Neural crest cell (in vitro differentiated cells): ENCODE results near the gene CCDC9B. TPM values are rescaled to one million over a fixed set of nuclear protein-coding genes. Genes with fewer than 3 reads are reported as not detected.

ENCODE experiments used
- DNase-seq: peaks from one replicate; pipeline ENCODE4 v3.0.0; 2021; ENCODE audit warnings: low read depth, mixed read lengths, low spot score
- H3K27ac Mint-ChIP-seq: one replicate; pipeline ENCODE4 v1.8.0; 2021; ENCODE audit warnings: mild to moderate bottlenecking, mixed read lengths; ENCODE audit not compliant: unreplicated experiment
- H3K27me3 Mint-ChIP-seq: 2 replicates; pipeline ENCODE4 v1.8.0; 2021; ENCODE audit warnings: low read depth, mild to moderate bottlenecking, mixed read lengths
- H3K36me3 Mint-ChIP-seq: 2 replicates; pipeline ENCODE4 v1.8.0; 2021; ENCODE audit warnings: low read depth, mild to moderate bottlenecking, mixed read lengths
- H3K4me1 Mint-ChIP-seq: 2 replicates; pipeline ENCODE4 v1.8.0; 2021; ENCODE audit warnings: mixed read lengths
- H3K4me3 Mint-ChIP-seq: one replicate; pipeline ENCODE4 v1.8.0; 2021; ENCODE audit warnings: mild to moderate bottlenecking, mixed read lengths
- H3K9me3 Mint-ChIP-seq: 2 replicates; pipeline ENCODE4 v1.8.0; 2021; ENCODE audit warnings: mixed read lengths
- CTCF ChIP-seq: fragments of 200-600 bp; sonication (generic); conservative IDR thresholded peaks from 2 replicates; pipeline ENCODE4 v1.5.0; 2021; ENCODE audit warnings: antibody characterized with exemption, mild to moderate bottlenecking
- total RNA-seq: library from RNA; stranded (reverse); gene quantifications from 2 replicates; pipeline ENCODE4 v1.2.1, GENCODE V29; 2021

Gene CCDC9B
- total RNA-seq, 1 donor from 2014 or later = 0.33 TPM

- no peak overlapping the region for H3K4me3 Mint-ChIP-seq
- H3K36me3 Mint-ChIP-seq = no peaks in the 10 kb centered on the region
- H3K9me3 Mint-ChIP-seq = no peaks in the 10 kb centered on the region
- peaks cover 20% of the 10 kb centered on the region for H3K27me3 Mint-ChIP-seq
- no peak overlapping the region for H3K27ac Mint-ChIP-seq
- TF ChIP-seq CTCF = no peak
- no peak for DNase-seq
- peaks cover 9% of the 10 kb centered on the region for H3K4me1 Mint-ChIP-seq
Measured at GRCh38 chr15:40306908-40307307, 33.8 kb downstream of the CCDC9B start.

GRCh38 chr15:40306371-40306770, 34.4 kb downstream of the CCDC9B start:
- no peak overlapping the region for H3K4me3 Mint-ChIP-seq
- no peaks in the 10 kb centered on the region for H3K36me3 Mint-ChIP-seq
- no peaks in the 10 kb centered on the region for H3K9me3 Mint-ChIP-seq
- peaks cover 14% of the 10 kb centered on the region for H3K27me3 Mint-ChIP-seq
- H3K4me1 Mint-ChIP-seq = peaks cover 9% of the 10 kb centered on the region
- DNase-seq = no peak
- TF ChIP-seq CTCF = no peak
- H3K27ac Mint-ChIP-seq = no peak overlapping the region

- H3K4me3 Mint-ChIP-seq = no peak overlapping the region
- no peaks in the 10 kb centered on the region for H3K36me3 Mint-ChIP-seq
- H3K4me1 Mint-ChIP-seq = peaks cover 9% of the 10 kb centered on the region
Measured at GRCh38 chr15:40305281-40305680, 35.5 kb downstream of the CCDC9B start.

GRCh38 chr15:40303576-40303975, 37.2 kb downstream of the CCDC9B start:
- Mint-ChIP-seq H3K27ac (no peak overlapping the region), H3K4me1 (no peaks in the 10 kb centered on the region), H3K36me3 (peaks cover 10% of the 10 kb centered on the region), H3K4me3 (no peak overlapping the region), H3K27me3 (no peaks in the 10 kb centered on the region), H3K9me3 (peaks cover 8% of the 10 kb centered on the region)
- no peak for TF ChIP-seq CTCF
- no peak for DNase-seq

More at GRCh38 chr15:40305281-40305680, 35.5 kb downstream of the CCDC9B start:
- Mint-ChIP-seq H3K27ac (no peak overlapping the region), H3K9me3 (no peaks in the 10 kb centered on the region), H3K27me3 (peaks cover 7% of the 10 kb centered on the region)
- TF ChIP-seq CTCF = no peak
- no peak for DNase-seq

- Mint-ChIP-seq H3K36me3 (peaks cover 10% of the 10 kb centered on the region), H3K9me3 (peaks cover 8% of the 10 kb centered on the region), H3K4me1 (no peaks in the 10 kb centered on the region), H3K27ac (no peak overlapping the region), H3K27me3 (no peaks in the 10 kb centered on the region), H3K4me3 (no peak overlapping the region)
- TF ChIP-seq CTCF = no peak
- DNase-seq = no peak
Measured at GRCh38 chr15:40302981-40303380, 37.8 kb downstream of the CCDC9B start.
